GM18868 (cell line): ENCODE results near the gene SLC4A11.
A peak's percentile ranks its signal among the peaks of the same experiment; 100 is the strongest.
"Not testable (repeated sequence)": the region's sequence is repeated elsewhere in the genome, so short reads cannot be mapped to it uniquely, and the experiment has no call there.

Experiments
- ATAC-seq: cut with Tn5 transposase; IDR thresholded peaks from one replicate; pipeline ENCODE4 v1.9.1; 2021; ENCODE audit warnings: mild to moderate bottlenecking, moderate library complexity; ENCODE audit not compliant: unreplicated experiment

The SLC4A11 gene

GRCh38 chr20:3229158-3229557 is 9.8 kb downstream of the SLC4A11 start:
- ATAC-seq = no peak

GRCh38 chr20:3228750-3229032 is 10.3 kb downstream of the SLC4A11 start:
- ATAC-seq = no peak

GRCh38 chr20:3227936-3228749 is 10.8 kb downstream of the SLC4A11 start:
- ATAC-seq = no peak

GRCh38 chr20:3227506-3227905 is 11.5 kb downstream of the SLC4A11 start:
- ATAC-seq = no peak

- no peak for ATAC-seq
Measured at GRCh38 chr20:3226864-3227263, 12.1 kb downstream of the SLC4A11 start.

GRCh38 chr20:3226093-3226492 is 12.9 kb downstream of the SLC4A11 start:
- no peak for ATAC-seq

- ATAC-seq = no peak
Measured at GRCh38 chr20:3224681-3225421, 14.1 kb downstream of the SLC4A11 start.

GRCh38 chr20:3223994-3224680 is 14.9 kb downstream of the SLC4A11 start:
- ATAC-seq = no peak

GRCh38 chr20:3223651-3223993 is 15.4 kb downstream of the SLC4A11 start:
- no peak for ATAC-seq

- ATAC-seq = peak; percentile 89
Measured at GRCh38 chr20:3222635-3223600, 16.1 kb downstream of the SLC4A11 start.

GRCh38 chr20:3221398-3222226 is 17.4 kb downstream of the SLC4A11 start:
- ATAC-seq = no peak

- no peak for ATAC-seq
Measured at GRCh38 chr20:3218307-3218988, 20.5 kb downstream of the SLC4A11 start.

GRCh38 chr20:3215359-3215917 is 23.6 kb downstream of the SLC4A11 start:
- not testable (repeated sequence) for ATAC-seq

GRCh38 chr20:3213226-3213625 is 25.8 kb downstream of the SLC4A11 start:
- ATAC-seq = no peak

GRCh38 chr20:3210346-3210745 is 28.6 kb downstream of the SLC4A11 start:
- no peak for ATAC-seq

GRCh38 chr20:3209946-3210317 is 29.1 kb downstream of the SLC4A11 start:
- no peak for ATAC-seq

- ATAC-seq = no peak
Measured at GRCh38 chr20:3209257-3209945, 29.6 kb downstream of the SLC4A11 start, which contains the start of gene ITPA. TSS of gene ITPA (plus strand) at chr20:3209498. CDS start at chr20:3209552, 54 bp downstream.

- ATAC-seq = no peak
Measured at GRCh38 chr20:3208786-3209256, 30.2 kb downstream of the SLC4A11 start.
